NCI-H2171 treated with DMSO at 0.1 percent for 48 hours (cell line): ENCODE data around the gene KANSL3.

Experiments used
- DNase-seq: peaks from one replicate; lab custom pipeline; 2025; lab: John Stamatoyannopoulos, UW

KANSL3 gene

DNA sequence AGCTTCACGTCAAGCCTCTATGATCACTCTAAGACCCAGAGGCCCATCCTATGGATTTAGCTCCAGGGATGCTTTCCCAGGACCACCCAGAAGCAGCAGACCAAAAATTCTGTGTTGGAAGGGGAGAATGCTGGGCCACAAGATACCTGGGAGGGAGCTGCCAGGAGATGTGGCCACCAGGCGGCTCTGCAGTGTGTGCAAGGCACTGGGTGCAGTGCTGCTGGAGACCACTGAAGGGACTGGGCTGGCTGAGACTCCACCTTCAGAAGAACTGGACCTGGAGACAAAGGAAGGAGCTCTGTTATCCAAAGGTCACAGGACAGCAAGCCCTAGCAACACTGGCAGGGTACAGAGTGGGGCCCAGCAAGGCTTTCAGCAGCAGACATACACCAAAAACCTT lies 34.0 kb downstream of the KANSL3 start:
- DNase-seq: no peak

DNA sequence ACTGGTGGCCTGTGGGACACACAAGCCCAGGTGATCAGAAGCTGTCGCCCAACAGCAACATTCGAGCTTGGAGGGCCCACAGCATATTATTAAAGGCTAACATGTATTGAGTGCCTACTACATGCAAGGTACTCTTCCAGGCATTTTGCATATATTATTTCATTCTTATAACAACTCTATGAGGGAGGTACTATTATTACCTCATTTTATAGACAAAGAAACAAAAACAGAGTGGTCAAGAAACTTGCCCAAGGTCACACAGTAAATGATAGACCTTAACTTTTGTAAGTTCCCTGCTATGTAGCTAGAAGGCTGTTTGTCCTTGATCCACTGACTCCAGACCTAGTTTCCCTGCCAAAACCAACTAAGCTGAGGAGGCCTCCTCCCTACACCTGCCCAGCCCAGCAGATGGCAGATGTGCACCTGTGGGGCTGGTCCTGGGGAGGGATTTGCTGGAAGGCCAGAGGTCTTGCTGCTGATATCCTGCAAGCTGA lies 35.7 kb downstream of the KANSL3 start:
- no peak for DNase-seq

DNA sequence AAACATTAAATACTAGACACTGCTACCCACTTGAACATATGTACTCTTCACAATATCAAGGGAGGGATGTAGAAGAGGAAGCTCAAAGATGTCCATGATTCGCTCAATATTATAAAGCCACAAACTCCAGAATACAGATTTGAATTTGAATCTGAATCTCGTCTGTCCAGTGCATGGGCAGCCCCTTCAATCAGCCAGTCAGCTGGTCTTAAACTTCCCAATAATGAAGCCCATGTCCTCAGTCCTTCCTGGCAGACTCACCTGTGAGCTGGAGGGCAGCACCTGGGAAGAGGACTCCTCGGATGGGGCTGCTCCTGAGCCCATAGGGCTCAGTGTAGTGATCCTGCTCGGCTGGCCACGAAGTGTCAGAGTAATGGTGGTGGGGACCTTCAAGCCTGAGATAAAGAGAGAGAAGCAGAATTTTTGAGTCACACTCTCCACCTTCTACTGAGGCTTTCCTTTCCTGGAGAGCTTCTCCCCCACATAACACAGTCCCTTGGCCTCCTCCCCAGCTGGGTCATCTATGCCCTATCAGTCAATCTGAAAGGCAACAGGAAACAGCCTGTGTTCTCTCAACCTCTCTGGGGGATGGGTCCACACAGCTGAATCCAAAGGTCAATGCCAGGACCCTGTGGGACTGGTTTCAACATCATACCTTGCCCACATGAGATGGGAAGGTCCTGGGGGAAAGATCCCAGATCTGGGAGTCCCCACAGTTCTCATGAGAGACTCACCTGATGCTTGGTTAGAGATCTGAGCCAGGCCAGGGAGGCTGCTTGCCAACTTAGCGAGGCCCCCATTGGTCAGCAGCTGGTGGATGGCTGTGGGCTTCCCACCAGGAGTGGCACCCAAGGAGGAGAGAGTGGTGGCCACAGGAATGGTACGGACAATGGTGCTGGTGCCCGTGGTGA lies 36.5 kb downstream of the KANSL3 start:
- no peak for DNase-seq

DNA sequence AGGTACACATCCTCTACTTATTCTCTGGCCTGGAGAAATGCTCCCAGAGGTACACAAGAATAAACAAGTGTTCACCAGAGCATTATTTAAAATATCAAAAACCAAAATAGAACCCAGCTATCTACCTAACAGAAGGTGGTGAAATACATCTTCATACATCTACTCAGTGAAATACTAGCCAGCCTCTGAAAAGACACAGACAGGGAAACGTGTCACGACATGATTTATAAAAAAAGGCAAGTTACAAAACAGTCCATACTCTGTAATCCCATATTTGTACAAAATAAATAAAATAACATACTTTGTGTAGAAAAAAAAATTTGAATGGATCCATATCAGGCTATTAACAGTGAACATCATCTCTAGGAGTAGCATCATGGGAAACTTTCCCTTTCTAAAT lies 38.2 kb downstream of the KANSL3 start:
- DNase-seq: peak; percentile 56

DNA sequence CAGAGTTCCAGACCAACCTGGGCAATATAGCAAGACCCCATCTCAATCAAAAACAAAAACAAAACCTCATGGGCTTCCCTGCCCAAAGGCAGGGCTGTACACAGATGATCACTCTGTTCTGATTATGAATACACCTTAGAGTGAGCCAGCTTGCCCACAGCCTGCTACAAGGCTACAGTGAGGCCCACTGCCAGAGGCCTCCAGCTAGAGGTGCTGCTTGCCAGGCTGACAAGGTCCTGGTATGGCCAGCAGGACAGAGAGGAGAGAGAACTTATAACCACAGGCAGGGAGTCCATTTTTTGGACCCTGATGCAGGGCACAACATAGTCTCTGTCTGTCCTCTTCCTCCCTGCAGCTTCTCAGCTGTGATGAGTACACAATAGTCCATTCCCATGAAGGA lies 41.5 kb downstream of the KANSL3 start:
- no peak for DNase-seq

DNA sequence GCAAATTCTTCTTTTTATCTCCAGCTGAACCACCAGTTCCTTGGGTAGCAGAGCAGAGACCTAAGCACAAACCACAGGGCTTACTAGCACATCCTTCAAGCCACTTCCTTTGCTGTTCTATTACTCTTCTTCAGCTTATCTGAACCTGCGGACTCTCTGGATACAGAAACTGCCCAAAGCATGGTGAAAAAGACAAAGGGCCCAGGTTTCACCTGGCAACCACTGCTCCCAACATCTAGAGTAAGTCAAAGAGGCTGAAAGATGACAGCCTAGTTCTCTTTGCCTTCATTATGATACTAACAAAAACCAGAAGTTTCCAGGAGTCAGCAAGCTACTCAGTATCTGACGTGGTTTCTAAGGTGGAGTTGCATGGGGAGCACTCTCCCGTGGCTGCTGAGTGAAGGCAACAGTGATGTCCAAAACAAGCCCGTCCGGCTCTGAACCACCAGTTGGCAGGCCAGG lies 43.4 kb downstream of the KANSL3 start:
- DNase-seq: no peak

DNA sequence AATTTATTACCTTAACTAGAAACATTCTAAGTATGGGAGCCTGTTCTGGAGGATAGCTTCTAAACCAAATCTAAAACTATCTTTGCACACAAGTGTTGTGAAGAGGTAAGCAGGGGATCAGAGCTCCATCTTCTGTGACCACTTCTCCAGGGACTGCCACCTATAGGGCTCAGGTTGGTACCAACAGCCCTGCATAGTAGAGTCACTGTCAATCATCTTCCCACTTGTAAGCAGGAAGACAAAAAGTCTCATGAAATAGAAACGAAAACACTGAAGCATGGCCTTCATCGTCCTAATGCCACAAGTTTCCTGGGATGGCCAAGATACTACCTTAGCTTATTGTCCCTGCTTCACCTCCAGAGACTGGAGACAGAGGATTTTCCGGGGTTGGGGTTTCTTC lies 43.8 kb downstream of the KANSL3 start:
- DNase-seq: no peak

DNA sequence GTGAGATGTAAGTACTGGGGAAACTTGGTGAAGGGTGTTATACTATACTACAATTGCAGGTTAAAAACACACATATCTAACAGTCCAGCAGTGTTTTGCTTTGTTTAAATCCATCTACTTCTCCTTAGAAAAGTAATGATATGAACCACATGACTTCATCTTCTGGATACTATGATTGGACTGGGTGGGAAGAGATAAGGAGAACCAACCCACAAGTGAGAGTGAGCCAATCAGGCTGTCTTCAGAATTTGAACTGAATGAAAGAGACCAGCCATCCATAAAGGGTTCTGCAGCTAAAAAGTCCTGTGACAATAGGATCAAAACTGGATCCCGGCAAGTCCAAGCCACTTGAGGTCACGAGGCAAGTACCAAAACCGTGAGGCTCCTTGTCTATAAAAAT lies 46.6 kb downstream of the KANSL3 start:
- no peak for DNase-seq

DNA sequence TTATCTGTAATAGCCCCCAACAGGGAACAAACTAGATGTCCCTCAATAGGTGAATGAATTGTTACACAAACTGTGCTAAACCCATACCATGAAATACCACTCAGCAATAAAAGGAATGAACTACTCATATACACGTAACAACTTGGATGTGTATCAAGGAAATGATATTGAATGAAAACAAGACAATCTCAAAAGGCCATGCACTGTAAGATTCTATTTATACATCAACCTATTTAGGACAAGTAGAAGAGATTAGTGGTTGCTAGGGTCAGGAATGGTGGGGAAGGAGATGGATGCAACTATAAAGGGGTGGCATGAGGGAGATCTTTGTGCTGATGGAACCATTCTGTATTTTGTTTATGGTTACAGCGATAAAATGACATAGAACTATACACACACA lies 47.1 kb downstream of the KANSL3 start:
- DNase-seq: no peak

DNA sequence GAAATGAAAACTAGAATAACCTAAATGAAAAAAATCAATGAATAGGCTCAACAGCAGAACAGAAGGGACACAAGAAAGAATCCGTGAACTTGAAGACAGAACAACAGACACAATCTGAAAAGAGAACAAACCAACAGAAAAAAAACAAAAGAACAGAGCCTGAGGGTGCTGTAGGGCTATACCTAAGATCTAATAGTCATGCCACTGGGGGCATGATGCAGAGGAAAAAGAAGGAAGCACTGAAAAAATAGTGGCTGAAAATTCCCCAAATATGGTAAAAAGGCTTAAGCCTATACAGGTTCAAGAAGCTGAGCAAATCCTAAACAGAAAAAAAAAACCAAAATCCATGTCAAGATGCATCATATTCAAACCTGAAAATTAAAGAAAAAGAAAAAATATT lies 50.3 kb downstream of the KANSL3 start:
- no peak for DNase-seq

DNA sequence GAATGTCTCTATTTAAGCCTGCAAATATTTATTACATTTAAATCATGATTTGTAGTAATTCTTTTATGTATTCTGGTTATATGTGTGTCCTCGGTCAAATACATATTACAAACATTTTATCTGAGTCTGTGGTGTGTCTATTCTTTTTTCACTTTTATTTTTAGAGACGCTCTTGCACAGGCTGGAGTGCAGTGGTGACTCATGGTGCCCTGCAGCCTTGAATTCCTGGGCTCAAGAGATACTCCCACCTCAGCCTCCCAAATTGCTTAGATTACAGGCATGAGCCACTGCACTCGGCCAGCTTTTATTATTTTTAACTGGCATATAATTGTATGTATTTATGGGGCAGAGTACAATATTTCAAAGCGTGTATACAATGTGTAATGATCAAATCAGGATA lies 54.1 kb downstream of the KANSL3 start:
- DNase-seq: no peak

DNA sequence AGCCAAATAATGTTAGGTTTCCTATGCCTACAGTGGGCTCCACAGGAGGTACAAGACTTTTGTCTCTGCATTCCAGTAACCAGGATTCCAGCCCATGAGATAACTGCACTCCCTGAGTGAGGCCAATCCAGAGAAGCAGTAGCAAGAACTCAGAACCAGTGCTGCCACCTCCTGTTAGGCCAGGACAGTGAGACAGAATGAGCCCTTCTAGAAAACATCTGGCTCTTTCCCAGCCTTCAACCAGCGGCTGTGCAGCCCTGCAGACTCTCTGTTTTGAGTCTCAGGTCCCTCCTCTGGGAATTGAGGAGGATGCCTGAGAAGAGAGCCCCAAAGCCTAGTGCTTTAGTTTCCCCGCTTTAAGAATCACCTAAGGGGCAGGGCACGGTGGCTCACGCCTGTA lies 57.3 kb downstream of the KANSL3 start:
- DNase-seq: peak; percentile 60

DNA sequence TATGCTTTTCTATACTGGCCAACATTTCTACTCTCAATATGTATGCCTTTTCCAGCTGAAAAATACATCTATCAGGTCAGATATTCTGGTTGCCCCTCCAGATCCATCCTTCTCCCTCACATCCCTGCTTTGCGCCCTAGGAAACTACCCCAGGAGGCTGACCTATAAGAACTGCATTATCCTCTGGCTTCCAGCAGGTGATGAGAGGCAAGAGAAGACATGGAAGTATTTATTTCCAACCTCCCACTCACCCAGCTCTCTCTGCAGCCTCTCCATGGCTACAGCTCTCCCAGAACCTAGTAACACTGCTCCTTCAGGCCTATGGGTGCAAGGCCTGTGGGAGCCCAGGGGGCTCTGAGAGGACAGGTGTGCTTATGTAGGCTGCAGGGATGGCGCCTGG lies 58.7 kb downstream of the KANSL3 start:
- no peak for DNase-seq

DNA sequence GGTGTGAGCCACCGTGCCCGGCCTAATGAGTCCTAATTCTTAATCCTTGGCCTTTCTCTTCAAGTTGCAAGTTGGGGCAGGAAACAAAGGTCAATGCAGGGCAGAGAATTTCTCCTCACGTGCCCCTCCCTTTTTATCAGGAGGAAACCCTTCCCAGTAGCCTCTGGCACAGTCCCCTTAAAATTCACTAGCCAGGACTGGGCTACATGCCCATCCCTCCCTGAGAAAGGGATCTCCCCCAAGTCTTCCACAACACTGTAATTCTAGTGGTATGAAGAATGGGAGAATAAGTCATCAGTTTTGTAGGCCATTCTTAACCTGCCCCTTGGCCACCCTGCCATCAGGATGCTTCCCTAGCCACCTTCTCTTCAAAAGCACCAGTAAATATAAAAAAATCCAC lies 59.4 kb downstream of the KANSL3 start:
- DNase-seq: no peak

DNA sequence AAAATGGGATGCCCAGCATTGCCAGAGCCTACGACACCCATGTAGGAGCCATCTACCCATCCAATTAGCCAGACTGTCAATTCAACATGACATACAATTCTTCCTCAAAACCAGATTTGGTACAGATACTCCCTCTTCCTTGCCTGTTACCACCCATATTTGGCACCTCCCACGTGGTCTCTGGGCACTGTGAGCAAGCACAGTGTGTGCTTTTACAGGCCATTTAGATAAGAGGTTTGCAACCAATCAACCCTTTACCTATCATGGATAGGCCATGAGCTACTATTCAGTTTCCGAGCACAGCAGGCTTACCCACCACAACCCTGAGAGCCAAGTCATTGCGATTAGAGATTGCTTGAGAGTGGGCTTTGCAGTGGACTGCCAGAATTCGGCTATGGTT lies 60.6 kb downstream of the KANSL3 start:
- no peak for DNase-seq

DNA sequence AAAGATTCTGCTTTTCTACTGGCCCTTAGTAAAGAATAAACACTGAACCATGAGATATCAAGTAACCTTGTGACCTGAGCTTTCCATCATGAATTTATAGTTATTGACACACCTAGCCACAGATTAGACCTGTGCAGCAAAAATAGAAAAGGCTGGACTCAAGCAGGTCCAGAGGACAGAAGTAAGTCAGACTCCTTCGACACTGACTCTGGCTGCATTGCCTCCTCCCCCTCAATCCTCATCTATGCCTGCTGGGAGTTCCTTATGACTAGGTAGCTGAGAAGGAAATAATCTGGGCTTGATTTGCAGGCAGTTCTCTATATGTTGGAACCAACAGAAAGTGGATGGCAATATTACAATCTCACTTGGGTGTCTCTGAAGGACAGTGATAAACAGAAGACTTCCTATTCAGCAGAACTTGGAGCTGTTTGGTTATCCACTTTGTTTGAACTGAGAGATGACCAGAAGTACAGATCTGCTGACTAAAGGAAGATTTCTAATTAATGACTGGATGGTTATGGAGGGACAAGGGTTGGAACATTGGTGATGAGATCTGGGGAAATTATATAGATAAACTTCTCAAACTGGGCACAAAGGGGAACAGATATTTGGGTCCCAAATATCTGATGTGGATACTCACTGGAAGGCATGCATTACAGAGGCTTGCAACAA lies 62.2 kb downstream of the KANSL3 start:
- DNase-seq: no peak

DNA sequence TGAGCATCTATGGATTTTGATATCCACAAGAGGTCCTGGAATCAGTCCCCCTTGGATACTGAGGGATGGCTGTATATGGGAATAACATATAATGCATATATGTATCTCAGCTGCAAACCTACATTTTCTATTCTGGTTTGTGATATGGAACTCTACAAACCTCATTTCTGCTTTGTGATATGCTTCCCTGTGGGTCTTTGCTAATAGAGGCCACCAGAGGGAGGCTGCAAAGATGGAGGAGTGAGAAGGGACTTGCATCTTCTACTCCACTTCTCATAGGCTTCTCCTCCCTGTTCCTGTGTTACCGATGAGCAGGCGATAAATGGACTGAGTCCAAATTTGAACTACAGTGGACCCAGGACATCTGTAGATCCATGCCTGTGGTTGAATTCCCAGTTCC lies 63.7 kb downstream of the KANSL3 start:
- DNase-seq: no peak

DNA sequence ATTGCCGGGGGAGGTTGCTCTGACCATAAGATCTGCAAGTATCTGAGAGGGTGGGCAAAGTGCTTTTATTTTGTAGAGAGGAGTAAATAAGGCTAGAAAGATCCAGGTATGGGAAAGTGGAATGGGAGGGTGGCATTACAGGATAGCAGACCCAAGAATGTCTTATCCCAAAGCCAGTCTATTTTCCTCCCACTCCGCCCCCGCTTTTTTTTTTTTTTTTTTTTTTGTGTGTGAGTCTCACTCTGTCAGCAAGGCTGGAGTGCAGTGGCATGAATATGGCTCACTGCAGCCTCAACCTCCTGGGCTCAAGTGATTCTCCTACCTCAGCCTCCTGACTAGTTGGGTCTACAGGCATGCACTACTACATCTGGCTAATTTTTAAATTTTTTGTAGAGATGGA lies 70.0 kb downstream of the KANSL3 start:
- DNase-seq: no peak

DNA sequence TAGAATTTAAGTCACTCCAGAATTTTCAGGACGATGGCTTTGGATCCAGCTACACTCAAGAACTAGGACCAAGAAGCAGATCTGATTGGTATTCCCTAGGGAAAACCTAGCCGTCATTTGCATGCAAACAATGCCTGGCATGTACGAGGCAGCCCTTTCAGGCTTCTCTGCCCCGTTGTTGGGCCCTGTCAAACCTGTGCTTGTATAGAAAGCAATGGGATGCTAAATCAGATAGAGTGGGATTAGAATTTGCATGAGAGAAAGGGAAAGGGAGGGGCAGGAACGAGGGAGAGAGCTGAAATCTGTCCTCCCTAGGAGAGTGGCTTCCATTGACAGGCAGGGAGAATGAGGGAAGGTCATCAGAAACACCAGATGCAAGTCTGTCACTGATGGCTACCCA lies 73.0 kb downstream of the KANSL3 start:
- no peak for DNase-seq

DNA sequence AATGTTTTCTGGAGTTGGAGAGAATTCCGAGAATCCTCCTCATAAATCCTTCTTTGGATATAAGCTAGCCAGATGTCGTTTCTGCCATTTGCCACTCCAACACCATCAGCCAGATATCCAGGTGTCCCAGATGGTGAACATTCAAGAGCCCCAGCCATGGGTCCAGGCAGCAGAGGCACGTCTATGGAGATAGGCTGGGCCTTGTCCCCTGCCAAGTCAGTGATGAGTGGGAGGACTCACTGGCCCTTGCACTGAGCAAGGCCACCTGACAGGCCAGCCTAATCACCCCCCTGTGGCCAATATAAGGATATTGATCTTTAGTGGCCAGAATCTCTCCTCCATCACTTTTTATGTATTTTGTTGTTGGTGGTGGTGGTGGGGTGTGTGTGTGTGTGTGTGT lies 73.5 kb downstream of the KANSL3 start:
- DNase-seq: no peak

DNA sequence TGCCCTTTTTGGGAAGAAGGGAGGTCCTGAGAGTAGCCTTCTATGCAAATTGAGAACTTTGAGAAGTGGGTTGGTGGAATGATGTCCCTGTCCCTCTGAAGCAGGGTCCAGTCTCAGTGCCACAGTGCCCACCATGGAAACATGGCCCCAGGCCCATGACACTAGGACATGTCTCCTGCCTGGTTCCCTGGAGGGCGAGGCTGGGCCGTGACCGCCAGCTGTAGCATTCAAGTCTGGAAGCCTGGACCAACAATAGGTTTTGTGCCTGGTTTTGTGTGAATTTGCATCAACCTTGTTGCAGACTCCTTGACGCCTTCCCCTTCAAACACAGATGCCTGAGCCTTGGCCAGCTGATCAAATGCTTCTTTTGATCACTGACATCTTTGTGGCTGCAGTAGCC lies 74.1 kb downstream of the KANSL3 start:
- DNase-seq: no peak

DNA sequence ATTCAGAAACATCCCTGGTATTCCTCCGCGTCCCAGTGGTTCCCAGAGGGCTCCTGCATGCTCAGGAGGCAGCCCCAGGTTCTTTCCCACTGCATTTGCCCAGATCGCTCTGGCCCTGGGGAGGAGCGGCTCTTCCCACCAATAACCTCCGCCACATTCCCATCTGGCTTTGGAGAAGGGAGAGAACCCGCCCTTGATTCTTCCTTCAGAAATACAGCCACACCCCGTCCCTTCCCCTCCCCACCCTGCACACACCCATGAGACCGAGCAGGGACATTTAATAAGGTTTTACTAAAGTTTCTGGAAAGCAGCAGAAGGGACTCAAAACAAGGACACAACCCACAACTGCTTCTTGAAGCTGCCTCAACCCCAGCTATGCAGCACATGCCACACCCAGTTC lies 79.6 kb downstream of the KANSL3 start:
- DNase-seq: no peak

DNA sequence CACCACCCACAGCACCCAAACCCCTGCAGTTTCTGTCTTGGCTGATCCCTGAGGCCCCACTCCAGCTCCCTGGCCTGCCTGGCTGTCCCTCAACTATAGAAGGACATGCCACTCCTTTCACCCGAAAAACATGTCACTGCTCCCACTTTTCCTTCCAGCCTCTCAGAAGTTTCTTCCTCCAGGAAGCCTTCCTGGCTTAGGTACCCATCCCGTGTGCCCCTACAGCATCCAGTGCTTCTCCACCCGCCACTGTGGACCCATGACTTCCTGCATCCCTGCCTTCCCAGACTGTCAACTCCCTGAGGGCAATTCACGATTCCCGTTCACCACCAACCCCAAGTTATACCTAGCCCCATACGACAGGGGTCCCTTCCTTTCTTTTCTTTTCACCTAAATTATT lies 80.1 kb downstream of the KANSL3 start:
- DNase-seq: no peak
